A172 (cell line): ENCODE data around the gene COL13A1. TPM values are rescaled to one million over a fixed set of nuclear protein-coding genes. Genes with fewer than 3 reads are reported as not detected.

Source experiments
- DNase-seq: peaks from one replicate; pipeline ENCODE4 v3.0.0-alpha.2; 2015; ENCODE audit warnings: low spot score
- total RNA-seq: library from RNA; depleted of rRNA; stranded (reverse); fragments of >200 nt; shearing (Covaris generic); gene quantifications from 2 replicates; pipeline ENCODE4 v1.2.3, GENCODE V29; 2014

Gene COL13A1
- total RNA-seq, 1 experiment from 2014 or later, result 0.86 TPM

DNA sequence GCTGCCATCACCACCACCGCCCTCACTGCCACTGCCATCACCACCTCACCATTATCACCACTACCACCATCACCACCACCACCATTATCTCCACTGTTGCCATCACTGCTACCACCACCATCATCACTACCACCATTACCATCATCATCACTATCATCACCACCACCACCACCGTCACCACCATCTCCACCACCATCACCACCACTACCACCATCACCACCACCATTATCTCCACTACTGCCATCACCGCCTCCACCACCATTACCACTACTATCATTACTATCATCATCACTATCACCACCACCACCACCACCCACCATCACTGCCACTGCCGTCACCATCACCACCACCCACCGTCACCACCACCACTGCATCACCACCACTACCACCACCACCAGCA is 9.9 kb upstream of the COL13A1 start:
- DNase-seq, result no peak

DNA sequence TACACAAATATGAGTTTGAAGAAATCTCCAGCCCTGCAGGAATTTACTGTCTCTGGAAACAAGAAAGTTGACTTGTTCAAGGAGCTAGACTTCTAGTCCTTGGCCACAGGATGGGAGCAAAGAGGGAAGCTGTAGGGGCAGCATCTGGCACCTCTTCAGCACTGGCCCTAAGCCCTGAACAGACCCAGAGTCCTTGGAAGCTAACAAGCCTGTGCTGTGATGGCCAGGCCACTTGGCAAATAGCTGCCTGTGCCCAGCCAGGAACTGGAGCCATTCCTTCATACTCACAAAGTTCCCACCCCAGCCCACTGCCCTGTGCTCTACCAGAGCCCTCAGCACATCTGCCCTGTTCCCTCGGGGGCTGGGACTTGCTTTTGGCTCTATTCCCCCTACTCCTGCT is 9.4 kb upstream of the COL13A1 start:
- no peak for DNase-seq

DNA sequence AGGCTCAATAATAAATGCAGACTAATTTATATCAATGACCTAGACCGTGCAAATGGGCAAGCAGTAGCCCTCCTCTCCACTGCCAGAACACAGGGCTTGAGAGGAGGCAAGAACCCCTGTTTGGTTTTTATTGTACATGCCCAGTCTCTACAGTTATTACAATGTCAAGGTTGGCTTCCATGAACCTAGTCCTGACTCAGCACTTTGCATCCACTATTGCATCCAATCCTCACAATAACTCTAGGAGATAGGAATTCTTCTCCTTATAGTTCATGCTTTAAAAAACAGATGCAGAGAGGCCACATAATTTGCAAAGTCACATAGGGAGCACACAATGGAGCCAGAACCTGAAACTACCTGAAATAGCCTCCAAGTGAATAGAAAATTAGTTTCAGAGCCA is 7.0 kb upstream of the COL13A1 start:
- DNase-seq, result no peak

DNA sequence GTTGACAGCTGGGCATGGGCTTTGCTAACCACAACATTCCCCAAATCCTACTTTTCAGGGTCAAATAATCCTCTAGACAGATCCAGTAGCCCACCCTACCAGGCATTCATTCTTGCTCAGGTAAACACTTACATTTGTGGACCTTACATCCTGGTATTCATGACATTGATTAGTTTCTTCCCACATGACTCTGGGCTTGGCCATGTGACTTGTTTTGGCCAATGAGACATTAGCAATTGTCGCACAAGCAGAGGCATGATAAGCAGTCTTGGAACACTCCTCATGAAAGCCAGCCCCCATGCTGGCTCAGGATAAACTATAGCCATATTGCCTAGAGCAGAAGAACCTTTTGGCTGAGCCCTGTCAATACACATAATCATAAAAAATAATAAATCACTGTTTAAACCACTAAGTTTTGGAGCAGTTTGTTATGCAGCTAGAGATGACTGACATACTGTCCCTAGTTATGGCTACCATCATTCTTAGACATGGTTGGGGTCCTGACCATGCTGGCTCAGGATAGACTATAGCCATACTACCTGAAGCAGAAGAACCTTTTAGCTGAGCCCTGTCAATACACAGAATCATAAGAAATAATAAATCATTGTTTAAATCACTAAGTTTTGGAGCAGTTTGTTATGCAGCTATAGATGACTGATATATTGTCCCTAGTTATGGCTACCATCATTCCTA is 6.3 kb upstream of the COL13A1 start:
- no peak for DNase-seq

DNA sequence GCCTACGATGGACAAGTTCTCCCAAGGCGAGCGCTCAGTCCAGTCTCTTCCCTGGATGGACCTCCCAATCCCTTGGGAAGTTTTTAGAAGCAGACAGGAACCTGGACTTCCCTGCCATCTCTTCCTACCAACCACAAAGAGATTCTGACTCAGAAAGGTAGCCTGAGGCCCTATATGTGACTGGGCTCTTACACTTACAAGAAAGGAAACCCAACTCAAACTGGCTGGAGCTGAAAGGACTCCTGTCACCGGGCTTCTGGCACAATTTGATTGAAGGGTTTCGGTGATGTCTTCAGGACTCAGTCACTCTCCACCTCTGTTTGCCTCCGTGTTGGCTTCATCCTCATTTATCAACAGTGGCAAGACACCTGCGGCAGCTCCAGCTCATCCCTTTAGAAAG is 3.7 kb upstream of the COL13A1 start:
- DNase-seq, result no peak

DNA sequence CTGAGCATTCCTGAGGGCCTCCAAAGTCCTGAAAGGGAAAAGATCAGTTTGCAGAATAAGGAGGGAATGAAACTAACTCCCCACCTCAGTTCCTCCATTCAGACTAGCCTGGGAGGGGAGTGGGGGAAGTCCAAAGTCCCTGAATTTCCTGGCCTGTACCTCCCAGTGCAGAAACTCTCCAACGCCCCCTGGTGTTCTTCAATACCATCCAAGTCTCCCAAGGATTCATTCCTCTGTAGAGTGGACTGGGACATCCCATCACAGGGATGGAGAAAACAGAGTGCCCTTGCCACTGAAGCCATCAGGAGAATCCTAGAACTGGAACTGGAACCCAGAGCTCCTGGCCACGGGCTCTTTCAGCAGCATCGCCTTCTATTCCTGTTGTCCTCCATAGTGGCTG is 1.6 kb upstream of the COL13A1 start:
- peak; percentile 63 for DNase-seq

DNA sequence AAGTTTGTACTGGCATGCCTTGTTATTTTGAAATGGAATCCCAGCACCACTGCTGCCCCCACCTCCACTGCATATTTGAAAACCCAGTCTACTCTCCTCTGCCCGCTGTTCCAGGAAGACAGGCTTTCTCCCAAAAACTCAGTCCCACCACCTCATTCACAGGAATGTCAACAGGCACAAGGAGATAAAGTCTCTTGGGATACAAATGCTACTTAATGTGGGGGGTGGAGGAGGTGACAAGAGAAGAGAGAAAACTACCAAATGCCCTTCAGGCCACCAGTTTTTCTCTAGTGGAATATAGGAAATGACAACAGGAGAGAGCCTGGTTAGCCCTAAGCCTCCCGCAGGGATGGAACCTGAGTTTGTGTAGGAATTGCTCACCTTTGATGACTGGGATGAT is 1.0 kb upstream of the COL13A1 start:
- DNase-seq, result no peak

DNA sequence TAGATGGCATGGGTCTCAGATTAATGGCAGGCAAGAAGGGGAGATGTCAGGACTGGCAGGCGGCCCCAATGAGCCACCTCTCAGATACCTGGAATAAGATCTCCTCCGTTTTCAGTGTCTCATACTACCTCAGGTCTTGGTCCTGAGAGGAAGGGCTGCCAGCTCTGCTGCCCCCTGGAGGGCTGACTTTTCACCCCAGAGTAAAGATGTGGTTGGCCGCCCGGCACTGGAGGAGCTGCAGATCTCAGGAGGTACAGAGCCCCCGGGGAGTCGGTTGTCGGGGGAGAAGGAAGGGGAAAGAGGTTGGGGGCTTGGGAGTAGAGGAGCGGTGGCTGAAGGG is 642 bp upstream of the COL13A1 start:
- peak; percentile 63 for DNase-seq

DNA sequence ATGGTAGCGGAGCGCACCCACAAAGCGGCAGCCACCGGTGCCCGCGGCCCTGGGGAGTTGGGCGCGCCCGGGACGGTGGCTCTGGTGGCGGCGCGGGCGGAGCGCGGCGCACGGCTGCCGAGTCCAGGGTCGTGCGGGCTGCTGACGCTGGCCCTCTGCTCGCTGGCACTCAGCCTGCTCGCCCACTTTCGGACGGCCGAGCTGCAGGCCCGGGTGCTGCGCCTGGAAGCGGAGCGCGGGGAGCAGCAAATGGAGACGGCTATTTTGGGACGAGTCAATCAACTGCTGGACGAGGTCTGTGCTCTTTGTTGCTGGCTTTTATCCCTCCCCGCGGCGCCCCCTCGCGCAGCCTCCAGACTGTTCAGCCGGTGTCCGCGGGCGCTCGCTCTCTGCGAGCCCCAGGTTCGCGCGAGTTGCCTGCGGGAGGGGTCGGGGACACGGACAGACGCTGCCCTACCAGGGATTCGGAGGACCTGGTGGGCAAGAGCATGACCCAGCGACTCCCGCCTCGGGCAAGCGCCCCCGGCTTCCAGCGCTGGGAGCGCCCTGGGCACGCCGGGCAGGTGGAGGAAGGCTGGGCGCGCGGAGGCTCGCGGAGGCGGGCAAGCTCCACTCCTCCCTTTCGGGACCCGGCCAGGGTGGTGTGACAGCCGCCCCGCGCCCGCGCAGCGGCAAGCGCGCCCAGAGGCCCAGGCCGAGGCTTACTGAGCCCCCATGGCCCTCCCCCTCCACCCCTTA is 887 bp downstream of the COL13A1 start:
- no peak for DNase-seq

DNA sequence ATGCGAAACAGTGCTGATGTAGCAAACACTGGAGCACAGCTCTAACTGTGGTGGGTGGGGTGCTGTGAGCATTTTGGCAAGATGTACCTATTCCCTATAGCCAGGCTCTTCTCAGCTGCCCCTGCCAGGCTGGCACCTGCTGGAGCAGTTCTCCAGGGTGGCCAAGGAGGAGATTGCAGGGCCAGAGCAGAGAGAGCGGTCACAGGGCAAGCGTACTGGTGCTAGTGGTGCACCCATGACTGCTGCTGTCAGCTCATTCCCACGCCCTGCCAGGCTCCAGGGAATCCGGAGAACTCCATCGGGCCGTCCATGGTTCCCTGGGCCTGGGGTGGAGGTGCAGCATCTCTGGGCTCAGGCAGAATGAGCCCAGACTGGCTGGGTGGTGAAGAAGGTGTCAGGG is 2.1 kb downstream of the COL13A1 start:
- no peak for DNase-seq

DNA sequence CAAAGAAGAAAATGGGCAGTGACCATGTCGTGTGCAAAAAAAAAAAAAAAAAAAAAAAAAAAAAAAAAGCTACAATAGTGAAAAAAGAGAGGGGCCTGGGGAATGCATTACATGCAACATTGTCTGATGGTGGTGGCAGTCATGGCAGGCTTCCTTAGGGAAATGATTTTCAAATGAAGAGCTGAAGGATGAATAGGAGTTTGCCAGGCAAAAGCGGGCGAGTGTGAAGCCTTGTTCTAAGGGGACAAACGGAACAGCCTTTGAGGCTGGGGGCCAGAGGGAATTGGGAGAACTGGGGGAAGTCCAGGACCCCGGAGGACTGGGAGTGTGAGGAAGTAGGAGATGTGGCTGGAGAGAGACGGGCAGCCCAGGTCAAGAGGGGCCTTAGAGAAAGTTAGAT is 3.1 kb downstream of the COL13A1 start:
- no peak for DNase-seq

DNA sequence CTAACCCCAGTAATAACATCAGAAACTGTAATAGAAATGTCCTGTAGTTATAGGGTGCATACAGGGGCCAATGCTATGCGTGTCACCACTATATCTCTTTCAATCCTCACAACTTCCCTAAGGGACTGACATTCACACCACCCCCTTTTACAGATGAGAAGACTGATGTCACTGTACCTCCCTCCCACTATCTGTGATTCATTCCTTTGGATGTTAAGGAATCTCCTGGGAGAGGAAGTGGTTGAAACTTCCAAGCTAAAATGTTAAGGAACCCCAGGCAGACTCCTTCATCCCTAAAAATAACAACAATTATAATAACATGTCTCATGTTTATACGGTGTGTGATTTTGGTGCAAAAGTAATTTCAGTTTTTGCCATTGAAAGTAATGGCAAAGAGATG is 5.4 kb downstream of the COL13A1 start:
- DNase-seq, result peak; percentile 94

DNA sequence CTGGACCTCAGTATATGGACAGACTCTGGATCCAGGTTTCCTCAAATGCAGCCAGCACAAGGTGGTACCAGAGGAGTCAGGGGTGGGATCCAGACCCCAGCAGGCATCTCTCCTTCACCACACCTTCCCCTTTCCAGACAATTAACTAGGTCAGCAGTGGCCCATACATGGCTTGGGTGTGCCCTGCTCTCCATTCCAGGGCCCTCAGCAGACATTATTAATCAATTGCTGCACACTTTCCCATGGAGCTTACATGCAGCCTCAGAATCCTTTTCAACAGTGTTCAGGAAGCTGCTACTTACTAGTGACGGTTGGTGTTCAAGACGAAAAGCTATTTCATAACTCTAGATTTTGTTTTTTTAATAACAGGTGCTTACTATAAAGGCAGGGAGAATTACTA is 6.0 kb downstream of the COL13A1 start:
- DNase-seq, result peak; percentile 44

DNA sequence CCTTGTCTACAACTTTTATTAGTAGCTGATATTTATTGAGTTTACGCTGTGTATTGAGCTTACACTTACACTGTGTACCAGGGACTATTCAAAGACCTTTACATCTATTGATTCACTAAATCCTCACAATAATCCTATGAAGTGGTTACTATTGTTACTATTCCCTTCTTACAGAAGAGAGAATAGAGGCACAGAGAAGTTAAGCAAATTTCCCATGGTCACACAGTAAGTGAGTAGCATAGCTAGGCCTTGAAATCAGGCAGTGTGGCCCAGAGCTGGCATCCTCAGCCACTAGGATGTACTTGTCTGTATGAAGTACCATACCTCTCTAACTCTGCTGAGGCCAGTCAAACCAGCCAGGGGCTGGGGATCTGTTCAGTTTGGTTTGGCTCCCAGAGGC is 7.6 kb downstream of the COL13A1 start:
- no peak for DNase-seq

DNA sequence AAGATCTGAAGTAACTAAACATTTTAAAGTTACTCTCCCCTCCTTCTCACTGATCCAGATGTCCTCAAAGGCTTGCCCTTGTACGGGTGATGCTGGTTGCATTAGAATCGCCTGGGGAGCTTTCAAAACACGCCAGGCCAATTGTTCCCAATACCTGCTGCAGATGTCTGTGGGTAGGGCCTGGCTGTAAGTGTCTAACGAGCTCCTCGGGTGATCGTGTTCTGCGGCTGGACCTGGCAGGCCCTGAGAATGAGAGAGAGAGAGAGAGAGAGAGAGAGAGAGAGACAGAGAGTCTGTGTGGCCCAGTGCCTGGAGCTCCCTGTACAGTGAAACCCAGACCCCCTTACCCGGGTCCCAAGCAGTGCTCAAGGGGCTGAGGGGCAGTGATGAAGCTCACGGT is 8.4 kb downstream of the COL13A1 start:
- DNase-seq, result no peak

DNA sequence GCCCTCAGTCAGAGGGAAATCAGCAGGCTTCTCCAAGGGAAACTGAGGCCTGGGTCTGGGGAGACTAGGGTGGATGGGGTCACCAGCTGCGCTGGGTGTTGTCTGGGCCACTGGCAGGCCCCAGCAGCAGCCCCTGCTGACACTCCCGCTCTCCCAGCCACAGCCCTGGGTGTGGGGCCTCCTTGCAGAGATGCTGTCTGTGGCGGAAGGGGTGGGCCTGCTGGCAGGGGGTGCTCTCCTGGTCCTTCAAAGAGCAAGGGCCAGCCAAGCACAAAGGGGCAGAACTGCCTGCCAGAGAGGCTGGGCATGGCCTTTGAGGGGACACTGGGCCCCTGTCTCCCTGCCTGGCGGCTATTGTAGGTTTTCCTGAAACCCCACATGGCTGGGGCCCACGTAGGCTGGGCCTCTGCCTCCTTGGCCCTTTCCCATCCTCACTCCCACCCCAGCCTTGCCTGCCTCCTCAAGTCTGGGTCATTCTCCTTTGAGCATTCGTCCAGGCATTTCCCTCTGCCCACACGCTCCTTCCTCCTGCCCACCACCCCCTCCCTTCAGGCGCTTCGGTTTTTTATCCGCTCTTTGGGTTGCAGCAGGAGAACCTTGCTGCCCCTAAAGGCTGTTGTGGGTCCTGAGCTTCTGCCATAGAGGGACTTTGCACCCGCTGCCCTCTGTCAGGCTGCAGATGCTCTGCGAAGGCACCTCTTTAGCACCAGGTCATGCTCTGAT is 9.1 kb downstream of the COL13A1 start:
- no peak for DNase-seq

DNA sequence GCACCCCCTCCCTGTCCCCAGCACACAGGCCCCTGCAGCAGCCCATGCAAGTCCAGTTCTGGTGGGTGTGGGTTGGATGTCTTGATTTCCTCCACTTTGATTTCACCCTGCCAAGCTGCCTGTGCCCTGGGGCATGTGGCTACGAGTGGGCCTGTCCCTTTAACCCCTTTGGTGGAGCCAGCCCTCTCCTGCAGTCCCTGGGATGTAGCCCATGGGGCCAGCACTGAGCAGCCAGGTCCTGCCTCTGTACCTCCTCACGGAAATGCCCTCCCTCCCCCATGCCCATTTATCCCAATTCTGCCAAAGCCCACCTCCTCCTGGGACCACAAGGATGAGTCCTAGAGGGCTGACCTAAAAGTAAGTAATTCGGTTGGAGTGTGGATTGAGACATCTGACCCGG is 11.9 kb downstream of the COL13A1 start:
- DNase-seq, result no peak

DNA sequence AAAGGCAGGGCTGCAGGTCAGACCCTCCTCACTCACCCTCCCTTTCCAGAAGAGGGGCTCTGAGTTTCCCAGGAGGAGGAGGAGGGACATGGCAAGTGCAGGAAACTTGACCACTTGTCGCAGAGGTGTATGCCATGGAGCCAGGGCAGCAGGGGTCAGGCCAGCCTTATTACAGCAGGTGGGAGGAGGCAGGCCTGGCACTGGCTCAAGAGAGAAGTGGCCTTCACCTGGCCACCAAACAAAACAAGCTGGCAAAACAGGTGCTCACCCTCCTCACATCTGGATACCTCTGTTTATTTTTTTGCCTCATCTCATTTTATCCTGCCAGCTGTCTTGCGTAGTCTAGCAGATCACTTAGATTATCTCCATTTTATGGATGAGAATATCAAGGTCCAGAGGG is 12.5 kb downstream of the COL13A1 start:
- DNase-seq, result no peak

DNA sequence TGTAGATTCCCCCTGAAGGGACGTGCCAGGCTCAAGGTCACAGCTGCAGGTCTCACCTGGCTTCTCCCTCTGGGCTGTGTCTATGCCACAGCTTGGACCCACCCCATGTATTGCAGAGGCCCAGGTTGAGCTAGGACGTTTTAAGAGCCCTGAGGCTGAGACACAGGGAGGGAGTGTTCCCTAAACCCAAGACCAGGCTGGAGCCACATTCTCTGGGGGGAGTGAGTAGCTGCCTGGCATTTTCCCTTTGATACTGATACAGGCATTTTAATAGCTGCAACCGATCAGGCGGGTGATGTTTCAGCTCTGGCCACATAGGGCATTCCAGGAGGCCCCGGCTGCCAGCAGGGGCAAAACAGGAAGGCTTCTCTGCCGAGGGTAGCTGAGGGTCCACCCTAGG is 13.4 kb downstream of the COL13A1 start:
- DNase-seq, result no peak

DNA sequence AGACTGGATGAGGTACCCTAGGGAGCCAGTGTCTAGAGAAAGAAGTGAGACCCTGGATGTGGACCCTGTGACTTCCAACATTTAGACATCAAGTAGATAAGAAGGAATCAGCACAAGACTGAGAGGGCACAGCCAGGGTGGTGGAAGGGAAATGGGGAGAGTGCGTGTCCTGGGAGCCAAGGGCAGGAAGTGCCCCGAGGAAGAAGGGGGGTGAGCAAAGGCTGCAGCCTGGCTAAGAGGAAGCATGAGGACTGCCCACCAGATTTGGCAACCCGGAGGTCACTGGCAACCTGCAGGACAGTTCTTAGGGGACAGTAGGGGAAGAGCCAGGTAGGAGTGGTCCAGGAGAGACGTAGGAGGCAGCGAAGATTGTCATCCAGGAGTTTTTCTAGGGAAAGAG is 14.8 kb downstream of the COL13A1 start:
- DNase-seq, result no peak

DNA sequence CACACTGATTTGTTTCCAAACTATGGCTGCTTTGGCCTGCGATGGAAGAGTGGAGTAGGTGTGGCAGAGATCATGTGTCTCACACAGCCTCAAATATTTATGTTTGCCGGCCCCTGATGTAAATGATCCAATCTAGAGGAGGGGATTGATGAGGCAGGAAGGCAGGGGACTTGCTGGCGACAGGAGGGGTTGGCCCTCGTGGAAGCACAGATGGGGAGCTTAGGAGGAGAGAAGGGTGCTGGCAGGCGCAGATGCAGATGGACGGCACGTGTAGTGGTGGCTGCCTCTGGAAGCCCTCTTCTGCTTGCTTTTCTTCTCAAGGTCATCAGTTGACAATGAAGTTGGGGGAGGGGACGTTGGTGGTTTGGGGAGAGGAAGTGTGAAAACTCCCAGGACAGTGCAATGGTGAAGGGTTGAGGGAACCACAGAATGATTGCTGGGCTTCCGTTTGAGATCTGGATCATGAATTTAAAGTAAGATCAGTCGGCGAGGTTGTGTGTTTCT is 15.4 kb downstream of the COL13A1 start:
- DNase-seq, result no peak

DNA sequence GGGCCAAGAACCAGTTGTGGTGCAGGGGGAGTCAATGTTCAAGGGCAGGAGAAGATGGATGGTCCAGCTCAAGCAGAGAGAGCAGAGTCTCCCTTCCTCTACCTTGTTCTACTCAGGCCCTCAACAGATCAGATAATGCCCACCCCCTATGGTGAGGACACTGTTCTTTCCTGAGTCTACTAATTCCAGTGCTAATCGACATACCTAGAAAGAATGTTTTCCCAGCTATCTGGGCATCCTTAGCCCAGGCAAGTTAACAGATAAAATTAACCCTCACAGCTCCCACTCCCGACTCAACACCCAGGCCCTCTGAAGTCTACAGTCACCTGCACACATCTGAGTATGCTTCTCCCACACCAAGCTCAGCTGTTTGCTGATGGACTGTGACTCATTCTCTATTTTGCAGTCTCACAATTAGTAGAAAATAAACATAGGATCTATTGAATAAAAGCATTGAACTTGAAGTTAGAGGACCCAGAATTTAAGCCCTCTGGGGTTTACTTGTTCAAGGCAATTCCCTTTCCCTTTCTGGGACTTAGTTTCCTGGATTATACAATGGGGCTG is 17.1 kb downstream of the COL13A1 start:
- DNase-seq, result no peak
